ENCODE data around the gene SFSWAP. TPM values are rescaled to one million over a fixed set of nuclear protein-coding genes. Genes with fewer than 3 reads are reported as not detected.

The SFSWAP gene
- polyA plus RNA-seq, 5 donors = 45.5 to 60.3 (median 53.6) TPM

DNA sequence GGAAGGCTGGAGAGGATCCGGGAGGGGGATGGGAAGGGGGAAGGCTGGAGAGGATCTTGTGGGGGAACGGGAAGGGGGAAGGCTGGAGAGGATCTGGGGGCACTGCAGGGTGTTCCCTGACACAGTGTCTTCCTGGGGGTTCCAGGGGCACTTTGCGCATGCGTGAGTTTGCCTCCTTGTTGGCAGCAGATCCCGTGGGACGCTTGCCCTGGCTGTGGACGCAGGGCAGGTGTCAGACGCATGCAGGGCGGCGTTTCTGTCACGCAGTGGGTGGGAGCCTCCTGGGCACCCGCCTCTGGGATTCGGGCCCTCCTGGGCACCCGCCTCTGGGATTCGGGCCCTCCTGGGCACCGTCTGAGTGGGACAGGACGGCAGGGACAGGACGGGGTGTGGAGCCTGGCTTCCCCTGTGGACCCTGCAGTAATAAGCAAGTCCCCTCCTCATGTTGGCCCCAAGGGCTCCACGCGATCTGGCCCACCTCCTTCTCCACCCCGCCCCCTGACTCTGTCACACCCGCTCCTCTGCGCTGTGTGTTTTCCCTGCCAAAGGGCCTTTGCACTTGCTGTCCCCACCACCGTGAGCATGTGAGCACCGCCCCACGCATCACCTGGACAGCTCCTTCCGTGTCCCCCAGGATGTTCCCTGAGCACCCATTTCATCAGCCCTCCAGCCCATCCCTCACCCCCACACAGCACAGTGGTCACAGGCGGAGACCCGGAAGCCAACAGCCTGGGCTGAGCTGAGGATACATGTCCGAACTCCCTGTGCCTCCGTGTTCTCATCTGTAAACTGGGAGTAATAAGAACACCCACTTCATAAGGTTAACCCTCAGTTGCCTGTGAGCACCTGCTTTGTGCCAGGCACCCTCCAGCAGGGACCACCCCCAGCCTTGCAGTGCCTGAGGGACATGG, 121.7 kb downstream of the SFSWAP start:
- no peak for DNase-seq

DNA sequence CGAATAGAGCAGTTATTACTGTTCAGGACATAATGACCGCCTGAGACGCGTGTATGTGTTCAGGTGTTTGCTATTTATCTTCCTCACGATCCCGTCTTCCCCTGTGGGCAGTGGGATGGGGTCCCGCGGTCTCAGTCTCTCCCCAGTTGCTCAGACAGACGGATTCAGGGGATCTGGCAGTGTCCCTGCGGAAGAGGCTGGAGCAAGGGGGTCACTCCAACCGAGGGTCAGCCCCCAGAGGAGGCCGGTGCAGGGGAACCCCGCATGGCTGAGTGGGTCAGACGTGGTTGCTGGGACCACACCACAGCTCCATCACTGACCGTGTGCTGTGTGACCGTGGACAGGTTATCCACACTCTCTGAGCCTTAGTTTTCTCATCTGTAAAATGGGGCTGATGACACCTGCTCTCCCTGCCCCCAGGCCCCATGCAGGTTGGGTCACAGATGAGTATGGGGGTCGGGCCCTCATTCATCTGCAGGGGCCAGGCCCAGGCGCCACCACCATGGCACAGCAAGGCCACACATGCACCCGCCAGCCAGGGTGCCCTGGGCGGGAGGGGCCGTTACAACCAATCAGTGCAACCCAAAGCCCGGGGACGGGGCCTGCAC, 122.5 kb downstream of the SFSWAP start:
- DNase-seq = no peak

DNA sequence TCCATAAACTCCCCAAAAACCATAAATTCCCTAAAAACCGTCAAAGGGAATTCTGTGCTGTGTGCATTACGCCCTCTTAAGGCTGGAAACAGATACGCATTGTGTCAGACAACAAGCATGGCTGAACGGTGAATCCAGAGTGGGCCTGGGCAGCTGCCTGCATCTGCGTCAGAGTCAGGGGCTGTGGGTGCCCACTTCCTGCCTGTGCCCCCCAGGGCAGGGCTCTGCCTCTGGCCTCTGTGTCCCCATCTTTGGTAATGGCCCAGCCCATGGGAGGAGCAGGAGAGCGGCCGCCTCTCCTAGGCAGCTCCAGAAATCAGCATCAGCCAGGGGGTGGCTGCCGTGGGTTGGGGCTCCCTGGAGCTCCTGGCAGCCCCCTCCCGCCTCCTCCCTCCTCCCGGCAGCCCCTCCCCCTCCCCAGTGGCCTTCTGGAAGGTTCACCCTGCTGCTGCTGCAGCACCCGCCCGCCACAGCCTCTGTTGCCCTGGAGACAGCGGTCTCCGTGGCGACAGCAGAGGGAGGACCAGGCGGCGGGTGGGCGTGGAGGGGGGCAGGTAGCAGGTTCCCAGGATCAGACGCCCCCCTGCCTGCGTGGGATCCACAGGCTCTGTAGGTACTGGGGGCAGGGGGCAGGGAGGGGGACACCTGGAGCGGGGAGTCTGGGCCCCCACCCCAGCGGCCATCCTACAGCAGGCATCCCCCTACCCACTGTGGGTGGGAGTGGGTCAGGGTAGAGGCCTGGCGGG, 123.2 kb downstream of the SFSWAP start:
- no peak for DNase-seq

DNA sequence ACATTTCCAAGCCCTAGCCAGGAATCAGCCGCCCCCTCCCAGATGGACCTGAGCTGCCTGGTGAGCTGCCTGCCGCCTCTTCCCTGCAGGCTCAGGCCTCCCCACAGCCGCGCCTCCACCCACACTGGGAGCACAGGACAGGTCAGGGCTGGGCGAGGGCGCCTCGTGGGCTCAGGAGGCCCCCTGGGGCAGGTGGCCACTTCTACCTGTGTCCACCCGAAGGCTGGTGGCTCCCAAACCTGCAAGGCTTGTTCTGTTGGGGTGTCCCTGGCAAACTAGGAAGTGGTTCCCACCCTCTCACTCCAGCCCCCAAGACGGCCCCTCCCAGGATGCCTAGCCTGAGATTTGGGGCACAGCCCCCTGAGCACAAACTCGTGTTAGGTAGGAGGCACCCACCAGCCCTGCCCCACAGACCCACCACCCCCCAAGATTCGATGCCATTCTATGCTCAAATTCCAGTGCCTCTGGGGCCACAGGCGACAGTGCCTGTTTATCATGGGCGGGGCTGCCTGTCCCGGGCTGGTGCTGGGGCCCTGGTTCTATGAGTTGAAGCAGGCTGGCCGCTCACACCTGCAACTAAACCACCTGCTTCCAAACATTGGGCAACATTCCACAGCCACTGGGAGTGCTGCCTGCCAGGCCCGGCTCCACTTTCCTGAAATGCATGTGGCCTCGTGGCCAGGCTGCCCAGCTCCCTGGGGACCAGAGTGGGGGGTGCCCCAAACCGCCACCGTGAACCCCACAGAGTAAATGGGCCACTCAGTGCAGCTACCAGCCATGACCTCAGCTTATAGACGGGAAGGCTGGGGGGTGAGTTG, 124.1 kb downstream of the SFSWAP start:
- no peak for DNase-seq

DNA sequence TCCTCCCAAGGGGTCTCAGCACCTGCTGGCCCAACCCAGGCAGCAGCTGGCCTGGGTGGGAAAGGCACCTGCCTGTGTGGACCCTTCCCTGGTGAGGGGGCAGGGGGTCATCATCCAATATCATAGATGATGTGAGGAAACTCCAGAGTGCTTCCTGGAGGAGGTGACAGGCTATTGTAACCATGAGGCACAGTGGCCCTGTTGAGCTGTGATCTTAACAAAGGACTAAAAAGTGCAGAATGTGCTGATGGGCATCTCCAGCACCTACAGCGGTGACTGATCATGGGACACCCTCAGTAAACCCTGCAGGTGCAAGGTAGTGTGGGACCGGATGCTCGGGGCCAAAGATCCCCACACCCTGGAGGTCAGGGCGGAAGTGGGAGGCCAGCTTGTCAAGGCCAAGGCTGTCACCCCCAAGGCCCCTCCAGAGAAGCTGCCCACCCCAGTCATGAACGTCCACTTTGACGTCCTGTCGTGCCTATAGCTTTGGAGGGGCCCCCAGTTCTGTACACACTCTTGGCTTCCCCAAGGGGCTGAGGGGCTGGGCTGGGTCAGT, 124.8 kb downstream of the SFSWAP start:
- DNase-seq = no peak

DNA sequence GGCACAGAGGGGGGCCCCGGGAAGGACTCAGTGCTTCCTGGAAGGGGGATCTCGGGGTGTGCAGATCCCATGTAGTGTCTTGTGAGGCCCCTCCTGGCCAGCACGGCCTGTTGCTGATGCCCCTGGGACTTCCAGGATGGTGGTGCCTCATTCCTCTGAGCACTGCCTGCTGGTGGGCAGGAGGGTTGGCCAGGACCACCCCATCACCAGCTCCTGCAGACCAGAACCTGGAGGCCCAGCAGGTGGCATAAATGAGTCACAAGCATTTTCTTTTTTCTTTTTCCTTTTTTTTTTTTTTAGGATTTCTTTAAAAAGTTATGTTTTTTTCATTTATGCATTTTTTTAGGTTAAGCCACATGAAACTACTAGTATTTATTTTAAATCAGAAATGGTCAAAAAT, 125.3 kb downstream of the SFSWAP start:
- no peak for DNase-seq

DNA sequence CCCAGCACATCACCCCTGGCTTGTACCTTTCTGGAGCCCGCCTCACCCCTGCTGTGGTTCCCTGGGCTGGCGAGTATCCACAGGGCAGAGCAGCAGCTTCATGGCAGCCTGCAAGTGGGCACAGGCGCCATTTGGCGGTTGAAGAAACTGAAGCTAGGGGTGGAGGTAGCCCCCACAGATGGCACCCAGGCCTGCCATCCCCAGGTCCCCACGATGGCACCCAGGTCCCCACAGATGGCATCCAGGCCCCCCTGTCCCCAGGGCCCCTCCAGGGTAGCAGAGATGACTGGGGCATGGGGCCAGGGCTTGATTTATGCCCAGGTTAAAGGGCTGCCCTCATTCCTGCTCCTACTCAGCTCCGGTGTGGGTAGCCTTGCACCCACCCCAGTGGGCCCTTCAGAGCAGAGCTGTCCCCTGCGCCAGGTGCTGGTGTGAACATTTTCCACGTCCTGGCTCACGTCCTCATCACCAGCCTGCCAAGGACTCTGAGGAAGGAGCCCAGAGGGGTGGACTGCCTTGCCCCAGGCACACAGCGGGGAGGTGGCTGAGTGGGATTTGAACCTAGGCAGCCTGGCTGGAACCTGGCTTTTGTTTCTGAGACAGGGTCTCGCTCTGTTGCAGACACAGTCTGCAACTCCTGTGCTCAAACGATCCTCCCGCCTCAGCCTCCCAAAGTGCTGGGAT, 126.0 kb downstream of the SFSWAP start:
- no peak for DNase-seq

DNA sequence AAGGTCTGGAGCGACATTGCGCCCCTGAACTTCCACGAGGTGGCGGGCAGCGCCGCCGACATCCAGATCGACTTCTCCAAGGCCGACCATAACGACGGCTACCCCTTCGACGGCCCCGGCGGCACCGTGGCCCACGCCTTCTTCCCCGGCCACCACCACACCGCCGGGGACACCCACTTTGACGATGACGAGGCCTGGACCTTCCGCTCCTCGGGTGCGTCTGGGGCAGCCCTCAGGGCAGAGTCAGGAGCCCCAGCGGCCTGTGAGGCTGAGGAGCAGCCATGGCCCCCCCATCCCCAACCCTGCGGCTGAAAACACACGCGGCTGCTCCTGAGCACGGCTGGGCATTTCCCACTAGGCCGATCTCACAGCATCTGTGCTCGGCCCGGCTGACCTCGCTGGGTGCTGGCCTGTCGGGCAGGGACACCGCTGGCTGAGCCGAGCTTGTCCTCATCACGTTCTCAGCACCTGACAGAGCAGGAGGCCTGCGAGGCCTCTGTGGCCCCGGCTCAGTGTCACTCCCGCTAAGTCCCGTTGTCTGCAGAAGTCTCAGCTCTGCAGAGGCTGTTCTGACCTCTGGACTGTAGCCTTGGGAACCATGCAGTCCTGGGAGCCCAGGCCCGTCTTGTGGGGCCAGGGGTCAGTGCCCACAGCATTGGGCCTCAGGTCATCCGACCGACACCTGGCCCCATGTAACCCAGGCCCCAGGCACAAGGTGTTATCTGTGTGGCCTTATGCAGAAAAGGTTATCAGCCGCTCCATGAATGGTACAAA, 129.9 kb downstream of the SFSWAP start:
- no peak for DNase-seq

DNA sequence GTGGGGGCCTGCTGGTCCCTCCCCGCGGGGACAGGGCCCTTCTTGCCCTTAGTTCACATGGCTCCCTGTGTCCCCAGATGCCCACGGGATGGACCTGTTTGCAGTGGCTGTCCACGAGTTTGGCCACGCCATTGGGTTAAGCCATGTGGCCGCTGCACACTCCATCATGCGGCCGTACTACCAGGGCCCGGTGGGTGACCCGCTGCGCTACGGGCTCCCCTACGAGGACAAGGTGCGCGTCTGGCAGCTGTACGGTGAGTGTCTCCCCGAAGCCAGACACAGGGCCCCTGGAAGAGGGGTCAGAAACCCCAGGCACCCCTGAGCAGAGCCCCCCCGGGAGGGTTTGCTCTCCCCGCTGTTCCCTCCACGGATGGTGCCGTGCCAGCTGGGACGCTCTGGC, 130.7 kb downstream of the SFSWAP start:
- DNase-seq = no peak

DNA sequence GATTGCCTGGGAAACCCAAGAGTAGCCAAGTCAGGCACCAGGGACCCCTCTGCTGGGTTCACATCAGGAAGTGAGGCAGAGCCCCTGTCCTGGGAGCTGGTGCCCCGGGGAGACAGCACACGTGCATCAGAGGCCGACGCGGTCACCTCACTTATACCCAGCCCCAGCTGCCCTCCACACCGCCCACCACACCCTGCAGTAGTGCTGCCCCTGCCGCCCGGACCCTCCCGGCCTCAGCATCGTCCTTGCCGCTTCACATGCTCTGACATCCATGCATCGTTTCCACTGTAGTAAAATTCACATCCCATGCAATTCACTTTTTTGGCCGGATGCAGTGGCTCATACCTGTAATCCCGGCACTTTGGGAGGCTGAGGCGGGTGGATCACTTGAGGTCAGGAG, 131.3 kb downstream of the SFSWAP start:
- no peak for DNase-seq

DNA sequence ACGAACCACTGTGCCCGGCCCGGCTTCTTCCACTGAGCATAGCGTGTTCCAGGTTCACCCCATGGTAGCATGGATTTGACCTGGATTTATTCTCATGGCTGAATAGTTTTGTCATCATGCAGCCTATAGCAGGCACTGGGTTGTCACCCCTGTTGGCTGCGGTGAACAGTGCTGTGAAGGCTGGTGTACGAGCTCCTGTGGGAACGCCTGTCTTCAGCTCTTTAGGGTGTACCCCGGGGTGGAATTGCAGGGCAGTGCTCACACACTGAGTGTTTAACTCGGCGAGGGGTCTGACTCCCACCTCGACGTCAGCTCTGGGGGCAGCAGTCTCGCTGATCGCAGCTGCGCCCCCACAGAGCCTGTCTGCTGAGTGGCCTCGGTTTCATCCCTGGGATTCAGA, 132.6 kb downstream of the SFSWAP start:
- no peak for DNase-seq

DNA sequence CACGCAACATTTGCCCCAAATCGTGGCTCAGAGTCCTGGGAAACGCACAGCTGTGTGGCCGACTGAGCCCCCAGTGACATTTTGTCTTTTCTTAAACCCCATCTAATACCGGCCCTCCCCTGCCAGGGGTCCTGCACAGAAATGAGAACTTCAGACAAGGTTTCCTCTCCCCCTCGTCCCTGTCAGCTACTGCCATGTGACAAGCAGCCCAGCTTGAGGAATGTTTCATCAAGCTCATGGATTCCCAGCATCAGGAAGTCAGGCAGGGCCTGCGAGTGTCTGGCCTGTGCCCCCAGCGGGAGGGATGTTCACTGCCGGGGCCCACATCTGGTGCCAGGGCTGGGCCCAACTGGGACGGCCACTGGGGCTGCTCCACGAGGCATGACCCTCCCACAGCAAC, 133.2 kb downstream of the SFSWAP start:
- DNase-seq = no peak

DNA sequence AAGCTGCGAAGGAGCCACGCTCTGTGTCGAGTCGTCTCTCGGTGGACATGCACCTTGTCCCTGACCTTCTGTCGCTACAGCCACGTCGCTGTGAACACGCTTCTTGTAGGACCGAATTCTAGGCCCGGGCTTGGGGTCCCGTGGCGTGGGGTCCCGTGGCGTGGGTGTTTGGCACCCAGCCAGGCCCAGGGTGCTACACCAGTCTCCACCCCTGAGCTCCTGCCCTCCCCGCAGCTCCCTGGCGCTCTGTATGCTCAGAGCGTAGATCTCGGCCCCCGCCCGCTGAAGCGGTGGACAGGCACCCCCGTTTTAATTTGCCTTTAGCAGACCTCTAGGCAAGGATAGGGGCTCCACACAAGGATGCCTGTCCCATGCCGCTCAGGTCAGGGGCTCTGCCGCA, 133.8 kb downstream of the SFSWAP start:
- DNase-seq = no peak

DNA sequence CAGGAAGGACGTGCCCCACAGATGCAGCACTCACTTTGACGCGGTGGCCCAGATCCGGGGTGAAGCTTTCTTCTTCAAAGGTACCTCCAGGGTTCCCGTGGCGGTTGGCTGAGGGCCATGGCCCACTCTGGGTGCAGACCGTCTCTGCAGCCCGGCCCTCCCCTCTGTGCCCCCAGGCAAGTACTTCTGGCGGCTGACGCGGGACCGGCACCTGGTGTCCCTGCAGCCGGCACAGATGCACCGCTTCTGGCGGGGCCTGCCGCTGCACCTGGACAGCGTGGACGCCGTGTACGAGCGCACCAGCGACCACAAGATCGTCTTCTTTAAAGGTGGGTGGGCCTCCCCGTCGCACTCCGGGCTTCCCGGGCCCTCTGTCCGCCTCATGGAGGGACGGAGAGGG, 134.2 kb downstream of the SFSWAP start:
- no peak for DNase-seq

DNA sequence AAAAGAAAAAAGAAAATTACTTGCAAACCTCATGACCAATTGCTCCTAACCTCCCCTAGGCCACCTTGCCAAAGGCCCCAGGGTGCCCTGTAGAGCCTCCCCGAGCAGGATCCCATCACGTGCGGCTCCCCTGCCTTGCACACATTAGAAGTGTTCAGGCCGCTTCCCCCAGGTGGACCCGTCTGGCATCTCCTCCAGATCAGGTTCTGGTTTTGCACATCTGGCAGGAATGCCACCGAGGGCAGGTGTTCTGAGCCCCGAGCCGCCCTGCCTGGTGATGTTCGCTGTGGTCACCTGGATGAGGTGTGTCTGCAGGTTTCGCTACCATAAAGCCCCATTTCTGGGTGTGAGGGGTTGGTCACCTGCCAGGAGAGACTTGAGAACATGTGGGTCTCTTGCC, 136.6 kb downstream of the SFSWAP start:
- DNase-seq = no peak

DNA sequence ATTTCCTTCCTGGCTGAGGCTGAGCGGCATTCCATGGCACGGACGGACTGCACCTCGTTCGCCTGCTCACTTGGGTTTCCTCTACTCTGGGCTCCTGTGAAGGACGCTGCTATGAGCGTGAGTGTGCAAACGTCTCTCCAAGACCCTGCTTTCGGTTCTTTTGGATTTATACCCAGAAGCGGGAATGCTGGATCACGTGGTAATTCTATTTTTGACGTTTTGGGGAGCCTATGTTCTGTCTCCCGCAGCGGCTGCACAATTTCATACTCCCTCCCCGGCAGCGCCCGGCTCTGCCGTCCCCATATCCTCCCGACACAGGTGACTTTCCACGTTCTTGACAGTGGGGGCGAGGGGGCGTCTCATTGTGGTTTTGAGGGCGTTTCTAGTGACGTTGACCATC, 137.9 kb downstream of the SFSWAP start:
- DNase-seq = no peak

Data from right lung (tissue), 5 donors.